Right kidney (tissue), 1 donor: ENCODE data around the gene P2RX3.
A peak's percentile ranks its signal among the peaks of the same experiment; 100 is the strongest.
"Not testable (repeated sequence)": the region's sequence is repeated elsewhere in the genome, so short reads cannot be mapped to it uniquely, and the experiment has no call there.

ENCODE experiments used
- DNase-seq: peaks from one replicate; pipeline ENCODE4 v3.0.0-alpha.2; 2016

The P2RX3 gene

DNA sequence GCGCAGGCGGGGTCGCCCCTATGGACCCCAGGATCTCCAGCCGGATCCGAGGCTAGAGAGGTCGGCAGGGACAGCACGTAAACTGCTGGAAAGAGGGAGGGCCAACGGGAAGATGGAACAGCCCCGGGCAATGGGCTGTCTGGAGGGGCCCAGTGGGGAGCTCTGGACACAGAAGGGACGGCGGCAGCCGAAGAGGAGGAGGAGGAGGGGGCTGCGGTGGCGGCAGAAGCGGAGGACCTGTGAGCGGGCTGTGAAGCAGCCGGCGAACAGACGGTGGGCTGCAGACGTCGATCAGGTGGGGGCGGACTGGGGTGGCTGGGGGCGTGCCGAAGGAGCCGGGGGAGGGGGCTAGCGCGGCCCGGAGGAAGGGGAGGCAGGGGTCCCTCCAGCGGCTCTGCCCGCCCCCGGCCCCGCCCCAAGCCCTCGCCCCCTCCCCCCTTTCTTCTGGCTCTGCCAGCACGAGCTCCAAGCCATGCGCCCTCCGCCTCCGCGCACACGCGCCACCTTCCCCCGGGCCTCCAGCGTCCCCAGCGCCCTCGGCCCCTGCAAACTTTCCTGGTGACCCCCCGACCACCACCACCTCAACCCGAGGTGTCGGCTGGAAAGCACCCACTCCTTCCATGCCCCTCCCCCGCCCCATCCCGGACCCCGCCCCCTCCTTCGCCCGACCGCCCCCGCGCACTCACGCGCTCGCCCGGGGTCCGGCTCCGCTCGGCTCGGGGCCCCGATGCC is 13.8 kb upstream of the P2RX3 start:
- DNase-seq: peak; percentile 79

DNA sequence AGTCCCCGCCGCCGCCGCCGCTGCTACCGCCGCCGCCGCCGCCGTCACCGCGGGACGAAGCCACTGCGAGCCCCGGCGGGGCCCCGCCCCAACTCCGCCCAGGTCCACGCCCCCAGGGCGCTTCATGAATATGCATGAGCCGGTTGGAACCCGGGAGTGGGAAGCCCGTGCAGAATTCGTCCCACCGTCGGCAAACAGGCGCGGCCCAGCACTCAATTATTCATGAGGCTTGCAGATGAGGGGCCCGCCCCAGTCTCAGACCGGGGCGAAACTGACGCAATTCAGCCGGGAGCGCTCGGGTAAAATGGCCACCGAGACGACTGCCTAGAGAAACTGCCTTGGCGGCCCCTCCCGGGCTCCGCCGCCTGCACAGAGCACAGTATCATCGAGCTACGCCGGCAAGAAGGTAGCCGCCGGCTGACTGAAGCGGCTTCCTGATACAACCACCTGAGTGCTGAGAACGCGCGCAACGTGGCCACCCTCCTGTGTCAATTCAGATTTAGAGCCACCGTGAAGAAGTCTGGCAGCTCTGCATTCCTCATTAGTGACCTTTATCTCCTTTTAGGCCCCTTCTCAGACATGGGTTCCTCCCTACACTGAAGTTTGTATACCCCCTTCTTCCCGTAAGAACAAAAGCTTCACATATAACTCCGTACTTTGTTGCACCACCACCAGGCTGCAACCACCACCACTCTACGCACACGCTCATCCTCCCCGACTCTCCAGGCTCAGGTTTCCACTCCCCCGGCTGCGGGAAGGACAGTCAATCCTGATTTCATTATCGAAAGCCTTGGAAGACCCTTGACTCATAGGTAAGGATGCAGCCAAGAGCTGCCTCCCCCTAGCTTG is 13.0 kb upstream of the P2RX3 start, which contains the start of gene TNKS1BP1:
Gene TNKS1BP1, minus strand, starts transcription at position 67 of the 849 bp plus-strand sequence. CDS start 3,067 bp downstream, outside the sequence.
- peak; percentile 92 for DNase-seq

DNA sequence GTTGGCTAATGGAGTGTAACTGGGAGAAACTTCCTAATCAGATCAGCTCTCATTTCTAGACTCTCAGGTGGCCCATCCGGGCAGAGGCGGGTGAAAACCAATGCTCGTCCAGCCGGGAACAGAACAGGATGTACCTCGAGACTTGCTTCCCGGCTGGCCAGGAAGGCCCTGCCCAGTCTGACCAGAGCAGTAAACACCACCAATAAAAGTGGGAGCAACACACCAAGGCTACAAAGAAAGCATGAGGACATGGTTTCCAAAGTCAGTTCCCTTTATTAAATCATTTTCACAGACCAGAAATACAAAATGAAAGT is 12.5 kb upstream of the P2RX3 start:
- no peak for DNase-seq

- no peak for DNase-seq
Measured at GRCh38 chr11:57327721-57328120, 10.4 kb upstream of the P2RX3 start.

GRCh38 chr11:57330029-57330428 is 8.1 kb upstream of the P2RX3 start:
- DNase-seq: no peak

DNA sequence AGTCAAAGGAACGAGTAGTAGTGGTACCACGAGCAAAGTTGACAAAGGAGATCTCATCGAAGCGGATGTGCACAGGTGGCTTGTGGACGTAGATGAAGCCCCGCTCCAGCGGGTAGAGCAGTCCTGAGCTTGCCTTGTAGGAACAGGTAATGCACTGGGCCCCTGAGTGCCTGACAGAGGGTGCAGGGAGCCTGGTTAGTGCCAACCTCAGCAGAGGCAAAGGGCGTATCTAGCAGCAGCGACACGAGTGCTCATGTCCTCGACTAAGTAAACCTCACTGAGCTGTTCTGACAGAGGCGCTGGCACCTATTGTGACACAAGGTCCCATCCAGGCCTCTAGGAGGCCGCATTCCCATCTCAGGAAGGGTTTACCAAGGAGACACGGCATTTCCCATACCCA is 6.4 kb upstream of the P2RX3 start:
- no peak for DNase-seq

- DNase-seq: no peak
Measured at GRCh38 chr11:57332694-57333440, 5.3 kb upstream of the P2RX3 start.

DNA sequence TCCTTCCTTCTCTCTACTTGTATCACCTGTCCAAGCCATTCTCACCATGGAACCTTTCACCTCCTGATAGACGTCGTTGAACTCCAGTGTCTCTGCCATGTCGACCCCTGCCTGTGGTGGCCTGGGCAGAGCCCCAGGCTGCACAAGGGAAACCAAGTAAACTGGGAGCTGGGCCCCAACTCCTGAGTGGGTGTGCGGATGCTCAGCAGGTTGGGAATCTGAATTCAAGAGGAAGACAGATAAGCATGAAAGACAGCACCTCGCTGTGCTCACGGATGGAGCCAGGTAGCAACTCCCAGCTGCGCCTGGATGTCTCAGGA is 3.2 kb upstream of the P2RX3 start:
- no peak for DNase-seq

GRCh38 chr11:57335343-57336110 is 2.6 kb upstream of the P2RX3 start, which contains the start of gene SSRP1:
Gene SSRP1 (minus strand): TSS chr11:57335892. CDS start chr11:57335121, 771 bp downstream.
- DNase-seq: peak; percentile 74

GRCh38 chr11:57336111-57336666 is 2.0 kb upstream of the P2RX3 start:
- DNase-seq: no peak

GRCh38 chr11:57336856-57337255 is 1.3 kb upstream of the P2RX3 start:
- not testable (repeated sequence) for DNase-seq

- no peak for DNase-seq
Measured at GRCh38 chr11:57339328-57339727, 1.2 kb downstream of the P2RX3 start.

GRCh38 chr11:57340039-57340615 is 2.0 kb downstream of the P2RX3 start:
- DNase-seq: no peak

- no peak for DNase-seq
Measured at GRCh38 chr11:57341250-57341808, 3.2 kb downstream of the P2RX3 start.

- DNase-seq: no peak
Measured at GRCh38 chr11:57342702-57343101, 4.5 kb downstream of the P2RX3 start.

DNA sequence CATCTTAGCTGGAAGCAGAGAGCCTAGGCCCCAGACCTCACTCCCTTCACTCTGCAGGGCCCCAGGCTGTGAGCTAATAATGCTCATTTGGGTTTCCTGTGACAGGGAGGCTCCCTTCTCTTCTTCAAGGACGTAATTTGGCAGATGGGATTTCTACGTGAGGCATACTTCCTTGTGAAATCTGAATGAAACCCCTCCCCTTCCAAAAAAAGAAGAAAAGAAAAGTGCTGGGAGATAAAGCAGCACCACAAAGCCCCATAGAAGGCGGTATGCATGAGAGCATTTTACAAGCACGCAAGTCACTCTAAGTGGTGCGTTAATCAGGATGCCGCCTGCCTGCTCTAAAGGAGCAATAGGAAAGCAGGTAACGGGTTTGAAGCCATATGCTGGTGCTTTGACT is 5.7 kb downstream of the P2RX3 start:
- DNase-seq: no peak

DNA sequence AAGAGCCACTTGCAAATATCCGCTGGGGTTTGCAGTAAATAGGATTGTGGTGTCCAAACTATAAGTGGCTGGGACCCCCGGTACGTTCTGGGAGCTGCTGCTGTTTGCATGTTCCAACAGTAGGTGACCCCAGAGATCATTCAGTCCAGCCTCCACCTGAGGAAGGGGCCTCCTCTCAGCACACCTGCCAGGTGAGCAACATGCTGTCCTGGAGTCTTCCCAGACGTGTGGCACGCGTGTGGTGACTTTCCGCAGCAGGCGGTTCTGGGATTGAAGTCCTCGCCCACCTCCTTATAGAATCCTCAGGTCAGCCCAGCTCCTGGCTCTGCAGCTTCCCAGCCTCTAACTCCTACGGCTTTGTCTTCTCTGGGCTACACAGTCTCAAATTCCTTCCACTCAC is 6.7 kb downstream of the P2RX3 start:
- no peak for DNase-seq

- DNase-seq: no peak
Measured at GRCh38 chr11:57345555-57346211, 7.5 kb downstream of the P2RX3 start.

DNA sequence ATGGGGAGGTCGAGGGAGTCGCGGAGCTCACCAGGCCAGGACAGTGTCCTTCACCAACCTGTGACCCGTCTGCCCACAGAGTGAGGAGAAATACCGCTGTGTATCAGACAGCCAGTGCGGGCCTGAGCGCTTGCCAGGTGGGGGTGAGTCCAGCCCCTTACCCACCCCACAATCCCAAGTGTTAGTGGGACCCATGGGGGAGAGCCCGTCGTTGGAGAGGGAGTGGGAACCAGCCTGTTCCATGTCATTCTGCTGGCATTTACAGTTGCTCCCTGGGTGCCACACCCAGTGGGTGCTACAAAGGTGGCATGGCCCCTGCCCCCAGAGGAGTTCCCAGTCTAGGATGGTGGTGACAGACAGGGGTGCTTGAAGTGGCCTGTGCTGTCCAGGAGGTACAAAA is 9.2 kb downstream of the P2RX3 start:
- DNase-seq: no peak

- DNase-seq: no peak
Measured at GRCh38 chr11:57348052-57348451, 9.9 kb downstream of the P2RX3 start.
